ENCODE data around the gene SLC44A3. TPM values are rescaled to one million over a fixed set of nuclear protein-coding genes. Genes with fewer than 3 reads are reported as not detected.

Gene SLC44A3
- total and polyA plus RNA-seq, 2 of the 13 experiments (the other 11 are each of a cell fraction or from before 2014, with no cell fraction given) = 6.8 to 14.1 TPM

DNA sequence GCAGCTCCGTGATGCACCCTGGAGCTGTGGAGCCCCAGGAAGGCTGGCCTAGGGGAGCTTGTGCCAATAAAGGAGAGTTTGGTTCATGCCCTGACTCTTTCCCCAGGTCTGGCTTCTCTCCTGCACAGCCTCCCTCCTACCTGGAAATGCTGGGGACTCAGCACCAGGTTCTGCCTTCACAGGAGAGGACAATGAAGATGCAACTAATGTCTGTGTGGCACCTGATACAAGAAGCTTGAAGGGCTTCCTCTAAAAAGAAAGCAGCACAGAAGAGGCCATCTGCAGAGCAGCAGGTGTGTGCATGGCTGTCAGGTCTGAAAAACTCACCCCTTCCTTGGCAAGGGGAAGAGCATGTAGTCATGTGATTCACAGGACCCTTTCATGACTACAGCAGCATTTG, 43.7 kb upstream of the SLC44A3 start (continued):
- TF ChIP-seq, protein P1, sequence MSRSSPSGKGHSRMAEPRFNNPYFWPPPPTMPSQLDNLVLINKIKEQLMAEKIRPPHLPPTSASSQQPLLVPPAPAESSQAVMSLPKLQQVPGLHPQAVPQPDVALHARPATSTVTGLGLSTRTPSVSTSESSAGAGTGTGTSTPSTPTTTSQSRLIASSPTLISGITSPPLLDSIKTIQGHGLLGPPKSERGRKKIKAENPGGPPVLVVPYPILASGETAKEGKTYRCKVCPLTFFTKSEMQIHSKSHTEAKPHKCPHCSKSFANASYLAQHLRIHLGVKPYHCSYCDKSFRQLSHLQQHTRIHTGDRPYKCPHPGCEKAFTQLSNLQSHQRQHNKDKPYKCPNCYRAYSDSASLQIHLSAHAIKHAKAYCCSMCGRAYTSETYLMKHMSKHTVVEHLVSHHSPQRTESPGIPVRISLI (CRISPR knock-in tag; IDR thresholded peaks at IDR 0.05; ENCODE audit: borderline replicate concordance) = no peak
- TF ChIP-seq ZNF337 (CRISPR knock-in tag; IDR thresholded peaks at IDR 0.05; ENCODE audit: borderline replicate concordance, low read depth) (no peak), FOXK2 (IDR thresholded peaks at IDR 0.05) (no peak), YEATS2 (CRISPR knock-in tag; IDR thresholded peaks at IDR 0.05; ENCODE audit: borderline replicate concordance) (no peak), SNAPC2 (CRISPR knock-in tag; IDR thresholded peaks at IDR 0.05) (no peak), ZNF615 (CRISPR knock-in tag; IDR thresholded peaks at IDR 0.05; ENCODE audit: borderline replicate concordance) (no peak), MYC (CRISPR knock-in tag; IDR thresholded peaks at IDR 0.05; ENCODE audit: borderline replicate concordance) (no peak)
- TF ChIP-seq, protein P2, sequence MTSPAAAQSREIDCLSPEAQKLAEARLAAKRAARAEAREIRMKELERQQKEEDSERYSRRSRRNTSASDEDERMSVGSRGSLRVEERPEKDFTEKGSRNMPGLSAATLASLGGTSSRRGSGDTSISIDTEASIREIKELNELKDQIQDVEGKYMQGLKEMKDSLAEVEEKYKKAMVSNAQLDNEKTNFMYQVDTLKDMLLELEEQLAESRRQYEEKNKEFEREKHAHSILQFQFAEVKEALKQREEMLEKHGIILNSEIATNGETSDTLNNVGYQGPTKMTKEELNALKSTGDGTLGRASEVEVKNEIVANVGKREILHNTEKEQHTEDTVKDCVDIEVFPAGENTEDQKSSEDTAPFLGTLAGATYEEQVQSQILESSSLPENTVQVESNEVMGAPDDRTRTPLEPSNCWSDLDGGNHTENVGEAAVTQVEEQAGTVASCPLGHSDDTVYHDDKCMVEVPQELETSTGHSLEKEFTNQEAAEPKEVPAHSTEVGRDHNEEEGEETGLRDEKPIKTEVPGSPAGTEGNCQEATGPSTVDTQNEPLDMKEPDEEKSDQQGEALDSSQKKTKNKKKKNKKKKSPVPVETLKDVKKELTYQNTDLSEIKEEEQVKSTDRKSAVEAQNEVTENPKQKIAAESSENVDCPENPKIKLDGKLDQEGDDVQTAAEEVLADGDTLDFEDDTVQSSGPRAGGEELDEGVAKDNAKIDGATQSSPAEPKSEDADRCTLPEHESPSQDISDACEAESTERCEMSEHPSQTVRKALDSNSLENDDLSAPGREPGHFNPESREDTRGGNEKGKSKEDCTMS (CRISPR knock-in tag; conservative IDR thresholded peaks at IDR 0.05) = no peak

DNA sequence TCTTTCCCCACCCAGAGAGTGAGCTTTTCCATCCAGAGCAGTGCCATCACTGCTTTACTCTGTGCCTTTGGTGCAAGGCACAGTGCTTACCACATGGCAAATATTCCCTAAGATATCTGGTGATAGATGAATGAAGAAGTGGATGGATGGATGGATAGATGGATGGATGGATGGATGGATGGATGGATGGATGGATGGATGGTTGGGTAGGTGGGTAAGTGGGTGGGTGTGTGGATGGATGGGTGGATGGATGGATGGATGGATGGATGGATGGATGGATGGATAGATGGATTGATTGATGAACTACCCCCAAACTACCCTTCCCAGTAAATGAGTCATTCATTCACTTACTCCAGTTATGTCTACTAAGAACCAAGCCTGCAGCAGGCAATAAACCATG, 42.9 kb upstream of the SLC44A3 start:
- H3K36me3 ChIP-seq (replicated peaks in 1 of 2; ENCODE audit: control insufficient read depth in 1 of 2, insufficient read depth in 2 of 2, low read length in 2 of 2) = no peaks in the 10 kb centered on the region
- no peak overlapping the region for H2AFZ ChIP-seq (ENCODE audit: low read length)
- no peak overlapping the region for H3K27ac ChIP-seq (ENCODE audit: extremely low read length, insufficient read depth, low read length)
- DNase-seq (ENCODE audit: low spot score) (no peak), FAIRE-seq (no peak), ATAC-seq (no peak)
- H4K20me1 ChIP-seq (ENCODE audit: insufficient read depth, low read length) = no peaks in the 10 kb centered on the region
- H3K4me3 ChIP-seq (replicated peaks in 1 of 3; ENCODE audit: insufficient read depth in 1 of 3, low read depth in 2 of 3, low read length in 3 of 3) = no peak overlapping the region
- intact Hi-C loops (cut with micrococcal nuclease; ENCODE audit: unreplicated experiment) (no loop called here), in situ Hi-C loops (cut with HindIII; ENCODE audit: extremely low pct_ligation_motif_present, low pct_unique_long_range_greater_than_20kb) (no loop called here)
- no peaks in the 10 kb centered on the region for H3K27me3 ChIP-seq (ENCODE audit: control insufficient read depth in 1 of 2, insufficient read depth in 2 of 2, low read length in 2 of 2)
- H3K4me2 ChIP-seq (ENCODE audit: low read depth, low read length) = no peak overlapping the region
- no TSS peak for BruUV-seq (replicated peaks)
- peaks cover 10% of the 10 kb centered on the region; the same call in 1 of the 2 replicates for H3K9me3 ChIP-seq (ENCODE audit: low read length)
- H3K4me1 ChIP-seq (ENCODE audit: insufficient read depth, low read length) = peaks cover 27% of the 10 kb centered on the region
- ChIA-PET CTCF (ENCODE audit: low intra/inter-chr PET ratio, low total read pairs) (no interaction called here), POLR2A (no interaction called here)
- no peak overlapping the region for H3K9ac ChIP-seq (ENCODE audit: insufficient read depth, low read depth, low read length)
- no peaks in the 10 kb centered on the region for H3K79me2 ChIP-seq (ENCODE audit: insufficient read depth, low read length)
- no peak for TF ChIP-seq SALL2 (CRISPR knock-in tag; IDR thresholded peaks at IDR 0.05)
- TF ChIP-seq, protein P3, sequence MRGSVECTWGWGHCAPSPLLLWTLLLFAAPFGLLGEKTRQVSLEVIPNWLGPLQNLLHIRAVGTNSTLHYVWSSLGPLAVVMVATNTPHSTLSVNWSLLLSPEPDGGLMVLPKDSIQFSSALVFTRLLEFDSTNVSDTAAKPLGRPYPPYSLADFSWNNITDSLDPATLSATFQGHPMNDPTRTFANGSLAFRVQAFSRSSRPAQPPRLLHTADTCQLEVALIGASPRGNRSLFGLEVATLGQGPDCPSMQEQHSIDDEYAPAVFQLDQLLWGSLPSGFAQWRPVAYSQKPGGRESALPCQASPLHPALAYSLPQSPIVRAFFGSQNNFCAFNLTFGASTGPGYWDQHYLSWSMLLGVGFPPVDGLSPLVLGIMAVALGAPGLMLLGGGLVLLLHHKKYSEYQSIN (CRISPR knock-in tag; IDR thresholded peaks at IDR 0.05; ENCODE audit: borderline replicate concordance) = no peak
- TF ChIP-seq ZNF264 (CRISPR knock-in tag; IDR thresholded peaks at IDR 0.05) = no peak
- TF ChIP-seq ZNF317 (CRISPR knock-in tag; IDR thresholded peaks at IDR 0.05) = no peak
- TF ChIP-seq SIN3A (IDR thresholded peaks at IDR 0.05; ENCODE audit: borderline replicate concordance, low read depth, low read length) = no peak
- no peak for TF ChIP-seq ZNF776 (CRISPR knock-in tag; IDR thresholded peaks at IDR 0.05)
- no peak for TF ChIP-seq ZNF552 (CRISPR knock-in tag; IDR thresholded peaks at IDR 0.05; ENCODE audit: borderline replicate concordance)
- TF ChIP-seq, protein P4, sequence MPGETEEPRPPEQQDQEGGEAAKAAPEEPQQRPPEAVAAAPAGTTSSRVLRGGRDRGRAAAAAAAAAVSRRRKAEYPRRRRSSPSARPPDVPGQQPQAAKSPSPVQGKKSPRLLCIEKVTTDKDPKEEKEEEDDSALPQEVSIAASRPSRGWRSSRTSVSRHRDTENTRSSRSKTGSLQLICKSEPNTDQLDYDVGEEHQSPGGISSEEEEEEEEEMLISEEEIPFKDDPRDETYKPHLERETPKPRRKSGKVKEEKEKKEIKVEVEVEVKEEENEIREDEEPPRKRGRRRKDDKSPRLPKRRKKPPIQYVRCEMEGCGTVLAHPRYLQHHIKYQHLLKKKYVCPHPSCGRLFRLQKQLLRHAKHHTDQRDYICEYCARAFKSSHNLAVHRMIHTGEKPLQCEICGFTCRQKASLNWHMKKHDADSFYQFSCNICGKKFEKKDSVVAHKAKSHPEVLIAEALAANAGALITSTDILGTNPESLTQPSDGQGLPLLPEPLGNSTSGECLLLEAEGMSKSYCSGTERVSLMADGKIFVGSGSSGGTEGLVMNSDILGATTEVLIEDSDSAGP (CRISPR knock-in tag; IDR thresholded peaks at IDR 0.05; ENCODE audit: borderline replicate concordance) = no peak
- no peak for TF ChIP-seq NFIC (IDR thresholded peaks at IDR 0.05; ENCODE audit: low read length)
- TF ChIP-seq PRPF4 (IDR thresholded peaks at IDR 0.05; ENCODE audit: low read depth, low read length, poor library complexity, severe bottlenecking) = no peak
- no peak for TF ChIP-seq SP4 (CRISPR knock-in tag; IDR thresholded peaks at IDR 0.05)

All from HepG2 (cell line).